ENCODE data around the gene RALBP1. TPM values are rescaled to one million over a fixed set of nuclear protein-coding genes. Genes with fewer than 3 reads are reported as not detected.

RALBP1 gene
- total RNA-seq, 1 experiment from 2014 or later: 64.0 TPM

GRCh38 chr18:9507565-9508088 lies 32.3 kb downstream of the RALBP1 start:
- no peak for DNase-seq (ENCODE audit: low read depth)

DNA sequence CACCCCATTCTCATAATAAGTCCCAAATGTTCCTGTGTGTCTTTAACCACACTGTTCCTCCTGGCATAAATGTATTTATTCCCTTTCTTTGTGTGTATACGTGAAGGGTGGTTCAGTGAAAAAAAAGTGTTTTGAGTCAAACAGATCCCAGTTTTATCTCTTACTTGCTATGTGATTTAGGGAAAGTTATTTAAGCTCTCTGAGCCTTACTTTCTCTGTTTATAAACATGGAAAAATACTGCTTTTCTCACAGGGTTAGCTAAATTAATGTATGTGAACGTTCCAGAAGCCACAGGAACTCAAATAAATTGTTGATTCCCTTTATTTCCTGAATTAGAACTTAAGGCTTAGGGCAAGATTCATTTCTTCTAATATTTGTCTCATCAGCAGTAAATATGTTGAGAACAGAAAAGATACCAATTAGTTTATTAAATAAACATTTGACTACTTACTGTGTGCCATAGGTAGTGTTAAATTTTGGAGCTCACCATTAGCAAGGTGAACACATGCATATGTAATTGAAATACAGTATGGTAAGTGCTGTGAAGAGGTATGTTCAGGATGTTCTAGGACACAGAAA lies 33.2 kb downstream of the RALBP1 start:
- no peak for DNase-seq (ENCODE audit: low read depth)

GRCh38 chr18:9513971-9514512 lies 38.7 kb downstream of the RALBP1 start:
- DNase-seq (ENCODE audit: low read depth): peak; percentile 54

DNA sequence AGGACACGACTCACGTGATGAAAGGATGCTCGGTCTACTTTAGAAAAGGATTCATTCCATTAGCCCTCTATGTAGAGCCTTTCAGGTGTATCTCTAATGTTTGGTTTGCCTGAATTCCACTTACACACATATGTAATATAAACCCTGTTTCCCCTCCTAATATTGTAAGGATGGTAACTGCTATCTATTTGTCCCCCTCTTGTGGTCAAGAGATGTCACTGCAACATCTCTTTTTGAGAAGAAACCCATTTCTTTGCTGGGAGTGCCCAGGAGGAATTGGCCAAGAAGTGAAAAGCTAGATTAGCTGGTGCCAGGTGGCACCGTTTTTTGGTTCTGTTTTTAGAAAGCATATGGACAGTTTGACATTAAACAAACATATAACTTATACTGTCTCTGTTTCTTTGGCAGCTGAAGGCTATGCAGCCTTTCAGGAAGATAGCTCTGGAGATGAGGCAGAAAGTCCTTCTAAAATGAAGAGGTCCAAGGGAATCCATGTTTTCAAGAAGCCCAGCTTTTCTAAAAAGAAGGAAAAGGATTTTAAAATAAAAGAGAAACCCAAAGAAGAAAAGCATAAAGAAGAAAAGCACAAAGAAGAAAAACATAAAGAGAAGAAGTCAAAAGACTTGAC lies 41.2 kb downstream of the RALBP1 start:
- DNase-seq (ENCODE audit: low read depth): peak; percentile 44

DNA sequence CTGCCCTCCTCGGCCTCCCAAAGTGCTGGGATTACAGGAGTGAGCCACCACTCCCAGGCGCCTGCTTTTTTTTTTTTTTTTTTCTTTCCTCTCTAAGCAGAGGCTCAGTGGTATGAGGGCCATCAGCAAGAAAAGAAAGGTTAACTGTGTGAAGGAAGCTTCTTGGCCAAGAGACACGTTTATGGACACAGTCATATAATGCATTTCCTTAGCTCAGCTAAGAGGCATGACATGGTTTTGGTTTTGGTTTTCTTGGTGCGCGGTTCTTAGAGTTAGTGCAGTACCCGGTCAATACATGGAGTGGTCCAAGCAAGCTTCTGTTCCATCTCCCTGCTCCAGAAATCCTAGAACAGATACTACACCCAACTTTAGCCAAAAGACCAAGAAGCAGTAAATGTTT lies 42.6 kb downstream of the RALBP1 start:
- DNase-seq (ENCODE audit: low read depth): no peak

- no peak for DNase-seq (ENCODE audit: low read depth)
Measured at GRCh38 chr18:9519399-9519798, 44.1 kb downstream of the RALBP1 start.

DNA sequence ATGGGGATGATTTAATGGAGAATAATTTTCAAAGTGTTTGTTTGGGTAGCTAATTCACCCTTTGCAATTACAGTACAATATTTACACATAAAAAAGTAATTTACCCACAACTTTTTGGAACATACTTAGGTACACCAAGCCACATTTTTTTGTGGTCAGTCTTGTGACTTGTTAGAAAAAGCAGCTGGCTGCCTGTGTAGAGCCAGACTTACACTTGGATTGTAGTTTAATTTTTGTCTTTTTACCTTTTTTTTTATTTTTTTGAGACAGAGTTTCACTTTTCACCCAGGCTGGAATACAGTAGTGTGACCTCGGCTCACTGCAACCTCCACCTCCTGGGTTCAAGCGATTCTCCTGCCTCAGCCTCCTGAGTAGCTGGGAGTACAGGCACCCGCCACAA lies 45.4 kb downstream of the RALBP1 start:
- DNase-seq (ENCODE audit: low read depth): no peak

GRCh38 chr18:9521770-9522169 lies 46.5 kb downstream of the RALBP1 start:
- no peak for DNase-seq (ENCODE audit: low read depth)

DNA sequence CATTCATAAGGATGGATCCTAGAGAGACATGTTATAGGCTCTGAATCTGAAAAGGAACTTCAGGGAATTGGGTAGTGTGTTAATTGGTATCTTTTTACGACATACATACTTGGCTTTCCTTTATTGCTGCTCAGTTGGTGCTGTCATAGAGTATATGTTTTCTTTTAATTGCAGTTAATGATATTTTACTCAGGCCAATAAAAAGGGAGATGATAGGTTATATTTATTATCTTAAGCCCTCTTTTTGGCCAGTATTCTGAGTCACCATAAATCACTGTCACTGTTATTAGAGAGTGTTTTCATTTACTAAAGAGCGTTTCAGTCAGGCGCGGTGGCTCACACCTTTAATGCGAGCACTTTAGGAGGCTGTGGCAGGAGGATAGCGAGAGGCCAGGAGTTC lies 47.6 kb downstream of the RALBP1 start:
- DNase-seq (ENCODE audit: low read depth): no peak

DNA sequence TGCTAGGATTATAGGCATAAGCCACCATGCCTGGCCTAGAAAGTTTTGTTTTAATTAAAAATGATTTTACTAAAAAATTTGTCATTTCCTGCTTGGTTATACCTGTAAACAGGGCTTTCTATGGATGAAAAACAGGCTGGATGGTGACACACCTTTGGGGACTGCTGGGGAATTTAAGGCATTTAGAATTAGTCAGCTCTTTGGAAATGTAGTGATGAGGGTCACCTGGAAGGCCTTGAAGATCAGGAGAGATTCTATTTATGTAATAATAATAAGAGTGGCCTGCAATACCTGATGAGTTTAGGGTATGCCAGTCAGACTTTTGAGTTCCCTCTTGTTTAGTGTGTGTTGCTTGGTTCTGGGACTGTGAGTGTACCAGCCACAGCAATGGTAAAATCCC lies 51.1 kb downstream of the RALBP1 start:
- DNase-seq (ENCODE audit: low read depth): no peak

- DNase-seq (ENCODE audit: low read depth): no peak
Measured at GRCh38 chr18:9530226-9531009, 55.1 kb downstream of the RALBP1 start.

DNA sequence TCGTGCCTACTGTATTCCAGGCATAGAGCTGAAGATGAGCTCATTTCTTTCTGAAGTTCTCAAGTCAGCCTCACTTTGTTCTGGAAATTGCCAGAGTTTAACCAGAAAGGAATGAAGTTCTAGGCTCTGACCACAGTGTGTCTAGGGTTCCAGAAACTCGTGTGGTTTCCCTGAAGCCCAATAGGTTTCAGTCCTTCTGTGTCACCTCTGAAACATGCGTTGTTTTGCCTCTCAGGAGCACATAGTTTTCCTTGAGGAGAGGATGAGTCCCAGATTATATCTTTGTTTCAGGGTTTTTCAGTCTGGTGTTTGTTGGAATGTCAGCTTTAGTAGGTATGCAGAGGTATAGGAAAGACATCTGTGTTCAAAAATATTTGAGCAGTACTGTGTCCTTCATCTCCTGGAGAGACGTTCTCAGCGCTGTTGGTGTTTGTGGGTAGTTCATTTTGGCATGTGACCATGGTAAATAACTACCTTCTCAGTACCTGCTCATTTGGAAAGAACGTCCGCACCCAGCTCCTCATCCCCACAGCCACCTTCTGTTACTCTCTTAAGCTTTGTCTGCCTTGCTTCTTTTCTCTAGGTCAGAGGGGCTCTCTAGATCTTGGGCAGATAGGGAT lies 56.6 kb downstream of the RALBP1 start:
- peak; percentile 17 for DNase-seq (ENCODE audit: low read depth)

DNA sequence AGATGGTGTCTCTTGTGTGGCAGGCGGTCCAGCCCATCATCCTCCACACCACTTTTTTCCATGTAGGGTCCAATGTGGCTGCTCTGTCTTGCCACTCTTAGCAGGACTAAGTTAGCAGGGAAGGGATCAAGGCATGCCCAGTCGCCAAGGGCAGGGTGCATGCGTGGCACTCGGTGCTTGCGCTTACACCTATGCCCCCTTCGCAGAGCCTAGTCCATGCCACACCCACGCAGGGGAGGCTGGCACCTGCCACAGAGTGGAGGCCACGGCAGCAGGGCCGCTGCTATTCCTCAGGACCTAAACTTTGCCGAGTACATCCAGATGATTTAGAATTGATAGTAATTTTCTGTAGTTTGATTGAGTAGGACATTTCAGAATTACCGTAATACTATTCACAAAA lies 59.5 kb downstream of the RALBP1 start:
- DNase-seq (ENCODE audit: low read depth): no peak

DNA sequence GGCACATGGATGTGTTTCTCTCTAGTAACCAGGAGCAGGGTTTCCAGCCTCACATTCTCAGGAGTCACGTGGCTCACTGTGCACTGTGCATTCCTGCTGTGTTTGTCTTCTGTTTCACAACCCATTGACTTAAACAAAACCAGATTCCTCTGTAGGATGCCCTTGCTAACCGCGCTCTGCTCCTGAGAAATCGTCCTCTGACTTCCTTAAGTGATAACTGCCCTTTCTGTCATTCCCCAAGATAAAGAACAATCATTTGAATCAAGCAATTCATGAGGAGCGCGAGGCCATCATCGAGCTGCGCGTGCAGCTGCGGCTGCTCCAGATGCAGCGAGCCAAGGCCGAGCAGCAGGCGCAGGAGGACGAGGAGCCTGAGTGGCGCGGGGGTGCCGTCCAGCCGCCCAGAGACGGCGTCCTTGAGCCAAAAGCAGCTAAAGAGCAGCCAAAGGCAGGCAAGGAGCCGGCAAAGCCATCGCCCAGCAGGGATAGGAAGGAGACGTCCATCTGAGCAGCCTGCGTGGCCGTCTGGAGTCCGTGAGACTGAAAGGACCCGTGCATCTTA lies 60.2 kb downstream of the RALBP1 start:
- no peak for DNase-seq (ENCODE audit: low read depth)

DNA sequence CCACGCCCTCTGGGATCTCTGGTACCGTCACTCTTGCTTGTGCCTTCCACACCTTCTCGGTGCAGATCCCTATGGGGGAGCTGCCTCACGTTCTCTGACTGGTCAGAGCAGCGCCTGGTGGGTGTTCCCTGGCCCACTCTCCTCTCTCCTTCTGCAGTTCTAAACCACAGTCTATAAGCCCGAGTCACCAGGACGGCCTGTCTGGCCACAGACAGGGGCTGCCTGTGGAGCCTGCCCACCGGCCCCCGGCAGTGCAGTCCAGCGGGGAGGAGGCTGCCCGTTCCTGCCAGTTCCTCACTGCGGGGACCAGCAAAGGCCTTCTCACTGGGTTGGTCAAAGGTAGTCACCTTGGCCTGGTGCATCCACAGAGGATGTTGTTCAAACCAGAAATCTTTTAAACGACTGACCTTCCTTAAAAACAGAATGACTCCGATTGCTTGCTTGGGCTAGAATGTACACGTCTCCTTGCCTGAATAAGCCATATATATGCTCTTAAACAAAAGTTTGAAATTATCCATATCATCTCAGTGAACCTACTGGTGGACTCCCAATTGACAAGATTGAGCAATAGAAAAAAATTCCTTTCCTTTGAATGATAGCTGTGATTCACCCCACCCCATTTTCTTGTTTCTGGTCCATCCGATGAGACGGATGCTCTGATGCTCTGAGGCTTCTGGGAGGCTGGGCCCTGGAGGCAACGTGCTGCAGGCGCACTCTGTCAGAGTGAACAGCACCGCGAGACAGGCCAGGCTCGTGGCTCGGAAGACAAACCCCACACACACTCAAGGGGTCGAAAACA lies 61.2 kb downstream of the RALBP1 start:
- DNase-seq (ENCODE audit: low read depth): peak; percentile 13

DNA sequence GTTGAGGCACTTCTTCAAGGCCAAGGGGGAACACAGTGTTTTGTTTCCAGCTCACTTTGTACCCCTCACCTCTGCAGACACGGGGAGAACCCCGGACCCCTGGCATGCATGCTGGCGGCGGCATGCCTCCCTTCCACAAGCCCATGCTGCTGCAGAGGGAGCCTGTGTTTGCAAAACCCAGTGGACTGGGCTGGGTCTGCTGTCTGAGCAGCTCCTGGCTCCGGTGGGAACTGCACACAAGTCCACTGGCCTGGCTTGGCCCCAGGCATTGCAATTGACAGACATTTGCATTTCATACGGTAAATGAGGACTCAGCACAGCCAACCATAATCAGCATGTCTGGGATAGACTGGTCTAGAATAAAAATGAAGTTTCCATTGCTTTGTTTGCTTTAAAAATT lies 62.4 kb downstream of the RALBP1 start:
- no peak for DNase-seq (ENCODE audit: low read depth)

DNA sequence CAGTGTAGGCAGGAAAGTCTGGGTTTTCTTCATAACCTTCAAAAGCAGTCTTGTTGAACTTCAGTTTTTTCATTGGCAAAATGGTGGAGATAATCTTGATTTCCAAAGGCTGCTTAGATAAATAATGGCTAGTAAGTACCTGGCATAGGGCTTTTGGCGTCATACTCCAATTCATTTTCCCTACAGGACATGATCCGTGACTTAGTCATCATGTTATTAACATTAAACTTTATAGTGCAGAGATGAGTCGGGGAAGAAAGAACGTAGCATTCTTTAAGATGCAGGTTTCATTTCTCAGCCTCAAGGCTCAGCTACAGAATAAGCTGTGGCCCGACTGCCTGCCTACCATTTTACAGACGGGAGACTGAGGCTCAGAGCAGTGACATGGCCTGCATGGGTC lies 64.0 kb downstream of the RALBP1 start:
- DNase-seq (ENCODE audit: low read depth): peak; percentile 71

DNA sequence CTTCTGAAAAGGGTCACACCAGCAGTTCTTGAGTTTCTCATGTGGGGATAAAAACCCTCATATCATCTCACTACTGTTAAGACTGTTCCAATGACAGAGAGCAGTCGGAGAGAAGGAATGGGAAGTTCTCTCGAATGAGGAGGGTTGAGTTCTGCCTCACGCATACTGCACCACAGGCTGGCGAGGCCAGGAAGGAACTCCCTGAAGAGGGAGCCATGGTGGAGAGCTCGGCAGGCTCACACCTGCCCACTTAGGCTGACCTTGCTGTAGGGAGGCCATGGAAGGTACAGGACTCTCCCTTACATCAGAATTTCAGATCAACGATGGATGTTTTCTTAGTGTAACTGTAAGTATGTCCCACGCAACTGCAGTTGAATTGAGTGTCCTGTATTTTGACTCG lies 64.6 kb downstream of the RALBP1 start:
- no peak for DNase-seq (ENCODE audit: low read depth)

- DNase-seq (ENCODE audit: low read depth): no peak
Measured at GRCh38 chr18:9542924-9543323, 67.6 kb downstream of the RALBP1 start.

- no peak for DNase-seq (ENCODE audit: low read depth)
Measured at GRCh38 chr18:9545029-9545428, 69.7 kb downstream of the RALBP1 start.

- no peak for DNase-seq (ENCODE audit: low read depth)
Measured at GRCh38 chr18:9546468-9546867, 71.2 kb downstream of the RALBP1 start.
